ENCODE results near the gene ZBED2.
A peak's percentile ranks its signal among the peaks of the same experiment; 100 is the strongest.
"Not testable (repeated sequence)": the region's sequence is repeated elsewhere in the genome, so short reads cannot be mapped to it uniquely, and the experiment has no call there.

ZBED2 gene, protein sequence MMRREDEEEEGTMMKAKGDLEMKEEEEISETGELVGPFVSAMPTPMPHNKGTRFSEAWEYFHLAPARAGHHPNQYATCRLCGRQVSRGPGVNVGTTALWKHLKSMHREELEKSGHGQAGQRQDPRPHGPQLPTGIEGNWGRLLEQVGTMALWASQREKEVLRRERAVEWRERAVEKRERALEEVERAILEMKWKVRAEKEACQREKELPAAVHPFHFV

DNA sequence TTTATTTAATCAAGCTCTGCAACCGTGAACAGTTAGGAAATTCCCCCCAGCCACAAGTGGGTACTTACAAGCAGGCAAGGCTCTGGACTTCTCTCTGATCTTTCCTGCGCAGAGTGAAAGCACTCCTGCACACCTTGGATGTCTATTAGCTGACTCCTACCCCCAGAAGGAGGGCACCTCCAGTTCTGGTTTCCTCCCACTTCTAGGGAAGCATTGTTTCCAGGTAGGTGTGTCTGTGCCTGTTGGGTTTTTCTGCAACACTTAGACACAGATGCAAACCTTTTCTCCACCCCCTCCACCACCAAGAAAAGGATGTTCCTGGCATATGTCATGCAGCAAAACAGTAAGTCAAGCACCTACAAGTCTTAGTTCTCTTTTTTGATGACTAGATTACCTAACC is at the start of gene ZBED2:
ZBED2 (minus strand) TSS at position 115 of the 400 bp plus-strand sequence. CDS start 1,145 bp downstream, outside the sequence.
- no peak for FAIRE-seq

DNA sequence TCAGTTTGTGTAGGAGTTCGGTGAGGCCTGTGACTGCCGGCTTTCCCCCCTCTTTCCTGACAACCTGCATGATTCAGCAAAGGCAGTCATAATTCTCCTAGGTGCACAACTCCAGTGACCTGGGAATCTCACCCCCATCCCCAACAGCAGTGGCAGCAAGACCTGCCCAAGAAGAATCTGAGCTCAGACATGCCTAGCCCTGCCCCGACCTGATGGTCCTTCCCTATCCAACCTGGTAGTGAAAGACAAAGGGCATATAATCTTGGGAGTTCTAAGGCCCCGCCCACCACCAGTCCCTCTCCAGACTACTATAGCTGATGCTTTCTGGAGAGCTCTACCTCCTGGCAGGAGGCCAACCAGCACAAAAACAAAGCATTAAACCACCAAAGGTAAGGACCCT is 44.2 kb upstream of the ZBED2 start:
- FAIRE-seq = no peak

DNA sequence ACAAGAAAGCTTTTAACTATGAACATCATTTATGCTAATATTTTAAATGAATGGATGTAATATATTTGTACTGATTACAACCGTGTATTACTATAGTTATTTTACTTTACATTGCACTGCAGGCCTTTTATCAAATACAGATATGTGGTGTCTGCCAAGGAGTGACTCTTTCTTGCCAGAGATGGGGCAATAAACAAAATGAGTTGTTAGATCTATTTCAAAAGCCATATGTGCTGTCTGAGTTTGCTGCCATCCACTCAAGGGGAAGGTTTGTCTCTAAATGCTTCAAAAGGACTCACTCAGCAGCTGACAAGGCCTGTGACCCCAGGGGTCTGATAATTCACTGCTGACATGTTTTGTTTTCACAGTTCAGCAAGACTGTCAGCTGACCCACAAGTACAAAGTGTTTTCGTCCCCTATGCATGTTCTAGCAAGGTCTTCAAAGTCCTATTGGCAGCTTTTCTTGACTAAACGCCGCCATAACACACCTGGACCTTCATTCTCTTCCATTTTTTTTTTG is 41.3 kb upstream of the ZBED2 start:
- no peak for FAIRE-seq

DNA sequence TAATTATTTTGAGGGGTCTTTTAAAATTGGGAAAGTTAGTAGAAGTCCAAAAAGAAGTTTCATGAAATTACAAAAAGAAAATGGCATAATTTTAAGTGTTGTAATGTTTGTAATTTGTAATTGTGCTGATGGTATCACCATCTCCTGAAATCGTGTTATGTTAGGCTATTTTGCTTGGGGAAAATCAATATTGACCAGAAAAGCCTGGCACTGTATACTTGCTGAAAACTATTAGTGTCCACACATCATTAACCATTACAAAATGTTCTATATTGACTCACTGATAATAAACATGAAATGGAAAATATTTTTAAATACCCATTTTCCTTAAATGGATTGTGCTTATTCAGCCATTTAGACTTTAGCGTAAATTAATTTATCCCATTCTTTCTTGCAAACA is 40.3 kb upstream of the ZBED2 start:
- FAIRE-seq = no peak

DNA sequence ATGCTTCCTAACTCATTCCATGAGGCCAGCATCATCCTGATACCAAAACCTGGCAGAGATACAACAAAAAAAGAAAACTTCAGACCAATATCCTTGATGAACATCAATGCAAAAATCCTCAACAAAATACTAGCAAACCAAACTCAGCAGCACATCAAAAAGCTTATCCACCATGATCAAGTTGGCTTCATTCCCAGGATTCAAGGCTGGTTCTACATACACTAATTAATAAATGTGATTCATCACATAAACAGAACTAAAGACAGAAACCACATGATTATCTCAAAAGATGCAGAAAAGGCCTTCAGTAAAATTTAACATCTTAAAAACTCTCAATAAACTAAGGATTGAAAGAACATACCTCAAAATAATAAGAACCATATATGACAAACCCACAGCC is 35.5 kb upstream of the ZBED2 start:
- not testable (repeated sequence) for FAIRE-seq

DNA sequence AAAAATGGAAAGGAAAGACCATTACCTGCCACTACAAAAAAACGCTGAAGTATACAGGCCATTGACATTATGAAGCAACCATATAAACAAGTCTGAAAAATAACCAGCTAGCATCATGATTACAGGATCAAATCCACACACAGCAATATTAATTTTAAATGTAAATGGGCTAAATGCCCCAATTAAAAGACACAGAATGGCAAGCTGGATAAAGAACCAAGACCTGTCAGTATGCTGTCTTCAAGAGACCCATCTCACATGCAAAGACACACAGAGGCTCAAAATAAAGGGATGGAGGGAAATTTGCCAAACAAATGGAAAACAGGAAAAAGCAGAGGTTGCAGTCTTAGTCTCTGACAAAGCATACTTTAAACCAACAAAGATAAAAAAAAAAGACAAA is 33.9 kb upstream of the ZBED2 start:
- FAIRE-seq = not testable (repeated sequence)

DNA sequence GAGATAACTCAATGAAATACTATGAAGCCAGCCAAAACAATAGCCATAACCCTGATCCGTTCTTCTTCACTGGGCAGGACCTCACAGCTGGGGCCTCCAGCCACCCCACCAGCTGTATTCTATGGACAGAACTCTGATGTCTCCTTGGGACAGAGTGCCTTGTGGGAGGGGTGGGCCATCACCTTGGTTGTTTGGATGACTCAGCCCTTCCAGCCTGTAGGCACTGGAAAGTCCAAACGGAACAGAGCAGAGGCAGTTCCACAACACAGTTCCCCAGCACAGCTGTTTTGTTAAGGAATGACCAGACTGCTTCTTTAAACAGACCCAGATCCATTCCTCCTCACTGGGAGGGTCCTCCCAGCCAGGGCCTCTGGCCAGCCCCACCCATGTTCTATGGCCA is 31.9 kb upstream of the ZBED2 start:
- no peak for FAIRE-seq

DNA sequence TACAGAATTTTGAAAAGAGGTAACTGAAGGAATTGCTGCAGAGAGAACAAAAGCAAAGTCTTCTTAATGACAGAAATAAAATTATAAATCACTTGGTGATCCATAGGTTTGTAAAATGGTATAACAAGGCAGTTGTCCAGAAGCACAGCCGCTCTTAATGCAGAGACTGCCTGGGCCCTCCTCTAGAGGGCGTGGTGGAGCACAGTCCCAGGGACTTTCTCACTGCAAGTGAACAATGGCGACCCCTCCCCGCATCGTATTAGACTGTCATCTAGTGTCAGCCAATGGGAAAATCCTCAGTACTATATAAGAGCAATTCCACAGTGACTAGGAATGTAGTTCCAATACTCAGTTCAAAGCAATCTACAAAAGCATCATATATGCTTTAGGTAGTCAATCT is 26.4 kb upstream of the ZBED2 start:
- FAIRE-seq = no peak

DNA sequence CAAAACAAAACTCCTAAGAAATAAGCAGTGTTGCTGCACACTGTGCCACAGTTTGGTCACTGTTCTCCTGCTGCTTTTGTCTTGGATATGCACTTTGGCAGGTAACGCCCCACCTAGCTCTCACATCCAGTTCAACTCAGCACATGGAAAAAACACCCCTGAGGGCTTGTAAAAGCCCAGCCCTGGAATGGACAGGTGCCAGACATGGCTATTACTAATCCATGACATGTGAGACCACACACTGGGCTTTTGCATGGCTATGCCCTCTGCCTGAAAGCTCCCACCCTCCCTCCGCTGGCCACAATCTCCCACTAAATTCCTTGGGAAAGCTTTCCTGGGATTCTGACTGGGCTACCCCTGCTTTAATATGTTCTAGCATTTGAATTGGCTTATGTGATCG is 24.7 kb upstream of the ZBED2 start:
- FAIRE-seq = no peak

DNA sequence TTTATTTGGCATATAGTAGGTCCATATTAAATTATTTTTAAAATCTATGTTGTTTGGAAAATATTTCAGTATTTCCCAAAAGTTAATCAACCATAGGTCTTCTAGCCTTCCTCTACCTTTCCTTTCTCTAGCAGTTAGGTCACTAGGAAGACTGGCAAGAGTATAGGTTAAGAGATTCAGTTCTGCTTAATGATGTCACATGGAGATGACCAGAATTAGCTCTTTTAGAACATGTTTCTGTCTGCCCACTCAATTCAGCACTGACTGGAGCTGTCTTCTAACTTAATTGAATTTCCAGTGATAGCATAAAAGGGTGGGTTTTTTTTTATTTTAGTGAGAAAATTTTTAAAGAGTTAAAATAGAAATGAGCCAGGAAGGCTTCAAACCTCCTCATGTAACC is 23.8 kb upstream of the ZBED2 start:
- no peak for FAIRE-seq

DNA sequence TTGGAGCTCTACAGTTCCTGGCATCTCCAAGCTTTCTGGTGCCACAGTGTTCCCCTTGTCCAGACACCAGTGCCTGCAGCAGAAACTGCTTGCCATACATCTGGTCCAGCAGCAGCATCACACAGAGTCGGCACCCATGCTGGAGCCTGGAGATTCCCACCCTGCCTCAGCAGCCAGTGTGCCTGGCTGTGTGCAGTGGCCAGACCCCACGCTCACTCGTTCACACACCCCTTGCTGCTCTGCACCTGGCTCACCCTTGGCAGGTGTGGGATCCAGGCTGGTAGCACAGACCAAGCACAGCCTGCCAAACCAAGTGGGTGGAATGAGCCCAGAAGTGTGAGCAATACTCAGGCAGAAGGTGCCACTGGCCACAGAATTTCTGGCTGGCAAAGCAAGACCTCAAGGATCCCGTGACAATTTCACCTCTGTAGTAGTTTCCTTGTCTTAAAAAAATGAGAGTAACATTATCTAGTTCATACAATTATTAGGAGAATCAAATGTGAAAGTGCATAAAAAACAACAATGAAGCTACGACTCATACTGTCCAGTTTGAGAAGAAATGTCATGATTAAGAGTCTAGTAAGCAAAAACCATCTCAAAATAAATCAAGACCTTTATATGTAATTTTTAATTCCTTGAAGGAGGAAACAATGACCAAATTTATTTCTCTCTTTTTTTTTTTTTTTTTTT is 22.9 kb upstream of the ZBED2 start:
- FAIRE-seq = no peak

DNA sequence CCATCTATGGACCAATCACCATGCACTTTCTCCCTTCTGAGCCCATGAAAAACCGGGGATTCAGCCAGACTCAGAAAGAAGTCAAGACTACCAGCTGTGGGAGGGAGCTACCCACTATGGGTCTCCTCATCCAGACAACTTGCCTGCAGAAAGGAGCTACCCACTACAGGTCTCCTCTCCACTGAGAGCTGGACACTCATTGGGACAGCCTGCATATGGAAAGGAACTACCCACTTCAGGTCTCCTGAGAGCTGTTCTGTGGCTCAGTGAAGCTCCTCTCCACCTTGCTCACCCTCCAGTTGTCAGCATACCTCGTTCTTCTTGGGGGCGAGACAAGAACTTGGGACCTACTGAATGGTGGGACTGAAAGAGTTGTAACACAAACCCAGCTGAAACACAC is 22.3 kb upstream of the ZBED2 start:
- FAIRE-seq = no peak

DNA sequence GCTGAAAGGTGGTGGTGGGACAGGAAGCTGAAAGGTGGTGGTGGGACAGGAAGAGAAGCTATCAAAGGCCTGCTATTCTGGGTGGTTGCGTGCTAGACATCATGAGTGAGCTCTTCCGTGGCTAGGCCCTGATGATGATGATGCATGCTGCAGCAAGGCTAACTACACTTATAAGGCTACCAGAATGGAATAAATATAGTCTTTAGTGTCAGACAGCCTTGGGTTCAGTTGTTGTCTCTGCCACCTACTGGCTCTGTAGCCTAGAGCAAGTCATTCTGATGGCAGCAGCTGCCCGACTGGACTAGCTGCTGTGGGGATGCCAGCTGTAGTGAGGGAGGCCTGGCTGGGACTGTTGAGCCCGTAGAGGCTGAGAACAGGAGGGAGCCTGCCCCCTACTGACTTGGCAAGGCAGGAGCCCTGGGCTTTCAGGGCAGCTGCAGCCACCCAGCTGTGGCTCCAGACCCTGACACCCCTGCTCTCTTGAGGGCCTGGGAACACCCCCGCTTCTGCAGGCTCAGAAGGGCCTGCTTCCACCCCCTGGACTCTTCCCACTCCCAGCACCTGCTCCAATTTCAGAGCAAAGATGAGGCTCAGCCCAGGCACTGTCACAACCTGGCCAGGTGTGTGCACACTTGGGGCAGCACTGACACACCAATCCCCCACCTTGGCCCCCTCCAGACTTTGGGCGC is 21.4 kb upstream of the ZBED2 start:
- no peak for FAIRE-seq

DNA sequence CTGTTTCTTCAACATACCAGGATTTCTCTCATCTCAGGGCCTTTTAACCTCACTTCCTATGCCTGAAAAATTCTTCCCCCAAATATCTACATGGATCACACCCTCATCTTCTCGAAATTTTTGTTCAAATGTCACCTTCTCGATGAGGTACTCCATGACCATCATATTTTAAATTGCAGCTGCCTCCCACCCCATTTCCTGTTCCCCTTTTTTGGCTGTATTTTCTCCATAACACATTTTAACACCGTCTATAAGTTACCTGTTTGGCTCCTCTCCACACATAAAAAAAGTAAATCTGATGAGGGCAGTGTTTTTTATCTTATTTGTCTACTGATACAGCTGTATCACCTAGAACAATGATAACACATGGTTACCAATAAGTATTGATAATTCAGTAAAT is 20.7 kb upstream of the ZBED2 start:
- FAIRE-seq = no peak

DNA sequence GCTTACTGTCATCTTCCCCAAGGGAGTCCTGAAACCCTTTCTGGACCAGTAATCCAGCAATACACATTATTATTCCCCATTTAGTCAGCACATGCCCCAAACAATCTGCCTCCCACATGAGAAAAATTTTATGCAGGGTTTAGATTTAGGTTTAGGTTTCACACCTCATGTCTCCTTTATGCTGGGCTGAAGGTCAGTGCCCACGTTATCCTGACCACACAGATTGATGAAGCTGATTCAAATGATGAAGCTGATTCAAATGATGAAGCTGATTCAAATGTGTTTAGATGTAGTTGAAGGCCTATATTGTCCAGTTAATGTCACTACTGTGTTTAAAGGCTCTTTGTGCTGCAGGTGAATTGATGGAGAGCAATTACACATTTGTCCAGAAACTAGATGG is 18.1 kb upstream of the ZBED2 start:
- FAIRE-seq = no peak

DNA sequence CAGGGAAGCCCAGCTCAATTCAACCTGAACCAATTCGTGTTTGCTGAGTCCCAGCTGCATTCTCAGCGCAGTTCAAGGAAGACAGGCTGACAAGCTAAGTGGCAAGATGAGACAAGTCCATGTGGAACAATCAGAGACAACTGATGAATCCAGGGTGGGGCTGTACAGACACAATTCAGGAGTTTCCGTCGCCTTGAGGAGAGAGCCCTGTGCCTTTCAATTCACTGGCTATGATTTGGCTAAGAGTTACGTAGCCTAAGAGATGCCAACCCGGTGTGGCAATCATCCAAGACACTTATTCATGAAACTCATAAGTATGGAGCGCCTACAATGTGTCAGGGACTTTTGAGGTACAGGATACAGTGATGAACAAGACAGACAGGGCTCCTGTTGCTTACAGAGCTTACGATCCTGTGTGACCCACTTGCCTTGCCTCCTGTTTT is 15.5 kb upstream of the ZBED2 start:
- FAIRE-seq = no peak

DNA sequence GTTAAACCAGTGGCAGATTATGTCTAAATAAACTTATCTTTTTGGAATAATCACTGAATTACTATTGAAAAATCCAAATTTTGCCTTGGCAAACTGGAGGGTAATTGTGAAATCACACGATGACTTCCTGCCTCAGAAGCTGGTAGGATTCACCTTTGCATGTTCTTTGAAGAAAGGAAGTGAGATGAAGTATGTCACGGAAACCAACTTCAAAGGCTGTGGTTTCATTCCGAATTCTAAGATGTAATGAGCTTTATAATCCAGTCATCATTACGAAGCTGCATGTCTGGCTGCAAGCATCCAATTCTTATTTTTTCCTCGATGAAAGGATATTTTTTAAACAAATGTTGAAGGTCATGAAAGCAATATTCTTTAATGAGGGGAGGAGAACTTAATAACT is 15.0 kb upstream of the ZBED2 start:
- FAIRE-seq = peak; percentile 63

DNA sequence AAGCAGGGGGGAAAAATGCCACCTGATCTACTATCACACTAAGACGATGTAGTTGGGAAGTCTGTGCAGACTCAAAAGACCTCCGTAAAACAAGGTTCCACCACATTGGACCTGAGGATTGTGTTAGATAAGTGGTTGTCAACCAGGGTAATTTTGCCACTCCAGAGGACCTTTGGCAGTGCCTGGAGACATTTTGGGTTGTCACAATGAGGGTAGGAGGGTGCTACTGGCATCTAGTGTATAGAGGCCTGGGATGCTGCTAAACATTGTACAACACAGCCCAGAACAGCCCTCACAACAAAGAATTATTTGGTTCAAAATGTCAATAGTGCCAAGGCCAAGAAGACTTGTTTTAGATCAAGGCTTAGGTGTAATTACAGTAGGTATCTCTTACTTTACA is 14.6 kb upstream of the ZBED2 start:
- FAIRE-seq = no peak

DNA sequence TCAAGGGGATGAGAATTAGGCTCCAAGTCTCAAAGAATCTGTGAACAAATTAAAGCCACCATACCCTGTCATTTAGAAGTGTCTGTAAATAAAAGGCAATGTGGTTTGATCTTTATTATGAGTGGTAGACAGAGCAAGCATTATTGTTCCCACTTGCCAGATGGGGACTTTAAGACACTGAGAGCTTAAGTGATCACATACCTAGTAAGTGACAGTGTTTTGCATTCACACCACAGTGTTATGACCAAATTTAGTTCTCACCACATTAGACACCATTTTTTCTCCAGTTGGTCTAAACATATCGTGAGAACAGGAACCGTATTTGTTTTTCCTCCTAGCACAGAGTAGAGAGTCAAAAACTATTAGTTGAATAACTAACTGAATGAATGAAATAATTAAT is 13.2 kb upstream of the ZBED2 start:
- FAIRE-seq = no peak

DNA sequence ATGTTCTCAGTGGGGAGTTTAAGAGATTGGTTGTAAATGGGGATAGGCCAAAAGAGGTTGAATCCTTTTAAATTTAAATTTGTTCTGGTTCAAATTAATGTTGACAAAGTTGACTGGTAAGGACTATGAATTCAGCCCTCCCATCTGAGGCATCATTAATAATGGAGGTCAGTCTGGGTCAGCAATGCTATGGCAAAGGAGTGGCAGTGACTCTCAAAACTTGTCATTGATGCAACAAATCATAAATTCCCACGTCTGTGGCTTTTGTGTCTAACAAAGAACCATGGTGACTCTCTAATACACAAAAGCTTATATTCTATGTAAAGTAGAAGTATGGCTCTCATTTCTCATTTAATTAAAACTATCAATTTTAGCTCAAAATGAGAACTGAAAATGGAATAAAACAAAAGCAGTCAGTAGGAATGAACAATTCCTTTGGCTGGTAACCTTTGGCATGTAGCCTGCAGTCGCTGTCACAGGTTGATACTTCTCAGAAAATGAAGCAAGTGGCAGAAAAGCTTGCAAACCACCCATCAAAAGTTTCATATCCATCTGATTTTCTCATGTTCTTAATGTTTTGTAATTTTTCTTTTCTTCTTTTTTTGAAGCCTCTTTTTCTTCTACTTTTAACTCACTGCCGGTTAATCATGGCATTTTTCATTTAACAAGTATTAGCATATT is 12.2 kb upstream of the ZBED2 start:
- no peak for FAIRE-seq

DNA sequence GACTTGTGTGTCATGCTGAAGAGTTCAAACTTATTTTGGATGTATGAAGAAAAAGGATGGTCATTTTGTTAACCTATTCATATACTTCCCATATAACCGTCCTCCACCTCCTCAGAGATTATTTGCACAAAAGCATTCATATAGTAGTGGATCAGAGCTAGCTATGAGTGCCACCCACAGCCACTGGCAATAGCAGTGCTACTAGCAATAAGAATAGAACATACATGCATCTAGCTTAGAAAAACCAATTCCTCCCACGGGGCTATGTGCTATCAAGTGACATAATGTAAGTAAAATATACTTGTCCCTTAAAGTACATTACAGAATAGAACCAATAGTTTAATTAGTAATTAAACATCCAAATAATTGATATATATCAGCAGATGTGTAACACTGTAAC is 10.3 kb upstream of the ZBED2 start:
- no peak for FAIRE-seq

DNA sequence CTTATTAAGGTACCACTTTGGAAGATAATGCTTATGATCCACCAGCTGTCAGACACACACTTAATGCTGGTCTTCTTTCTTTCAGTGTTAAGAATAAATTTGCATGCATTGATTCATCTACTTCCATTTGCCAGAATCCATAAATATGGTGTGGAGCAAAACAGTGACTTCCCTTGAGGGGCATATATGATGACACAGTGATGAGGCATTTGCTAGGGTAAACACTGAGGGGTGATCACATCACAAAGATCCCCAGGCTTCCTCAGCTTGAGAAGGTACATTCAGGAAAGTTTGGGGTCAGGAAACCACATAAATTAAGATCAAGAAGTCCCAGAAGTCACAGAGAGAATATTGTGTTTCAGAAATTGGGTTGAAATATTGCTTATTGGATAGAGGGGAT is 9.9 kb upstream of the ZBED2 start:
- no peak for FAIRE-seq

DNA sequence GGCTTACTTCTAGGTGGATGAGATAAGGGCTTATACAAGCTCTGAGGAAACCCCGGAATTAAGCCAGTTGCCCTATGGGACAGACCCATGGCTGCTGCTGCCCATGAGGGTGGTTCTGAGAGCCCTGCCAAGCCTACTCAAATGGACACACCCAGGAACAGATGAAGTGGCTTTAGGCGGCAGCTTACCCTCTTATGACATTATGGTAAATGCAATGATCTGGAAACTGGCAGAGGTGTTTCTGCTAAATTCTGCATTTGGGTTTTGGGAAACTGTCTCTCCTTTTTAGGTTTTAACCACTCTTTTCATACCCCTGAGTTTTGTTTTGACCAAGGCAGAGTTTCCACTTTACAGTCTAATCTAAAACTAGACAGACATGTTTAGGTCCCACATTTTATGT is 9.0 kb upstream of the ZBED2 start:
- no peak for FAIRE-seq

Data from endometrium (tissue), 2 donors.